HK-2 (cell line): ENCODE measurements around the gene REV3L.
"Not testable (repeated sequence)": the region's sequence is repeated elsewhere in the genome, so short reads cannot be mapped to it uniquely, and the experiment has no call there.

Experiments
- DNase-seq: peaks from one replicate; pipeline ENCODE4 v3.0.0-alpha.2; 2018; ENCODE audit not compliant: unreplicated experiment

REV3L gene

DNA sequence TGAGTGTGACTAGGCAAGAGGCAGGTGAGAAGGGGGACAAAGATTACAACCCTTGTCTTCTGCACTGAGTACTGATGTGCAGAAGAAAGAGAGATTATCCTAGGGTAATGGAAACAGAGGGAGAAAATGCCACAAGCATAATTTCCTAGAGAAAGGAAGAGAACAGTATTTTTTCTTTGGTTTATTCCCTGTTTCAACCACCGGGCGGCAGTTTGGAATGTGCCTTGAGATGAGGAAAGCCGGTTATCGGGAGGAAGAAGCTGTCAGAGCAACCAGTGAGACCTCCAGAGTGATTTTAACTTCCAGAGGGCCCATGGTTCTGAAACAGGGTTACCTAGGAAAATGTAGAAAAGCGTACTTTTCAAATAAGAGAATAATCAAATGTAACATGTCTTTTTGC is 121.4 kb downstream of the REV3L start:
- peak; percentile 29 for DNase-seq

GRCh38 chr6:111358454-111358853 is 124.6 kb downstream of the REV3L start:
- no peak for DNase-seq

- no peak for DNase-seq
Measured at GRCh38 chr6:111357705-111358104, 125.3 kb downstream of the REV3L start.

- no peak for DNase-seq
Measured at GRCh38 chr6:111356551-111356950, 126.5 kb downstream of the REV3L start.

- no peak for DNase-seq
Measured at GRCh38 chr6:111354758-111355555, 128.1 kb downstream of the REV3L start.

DNA sequence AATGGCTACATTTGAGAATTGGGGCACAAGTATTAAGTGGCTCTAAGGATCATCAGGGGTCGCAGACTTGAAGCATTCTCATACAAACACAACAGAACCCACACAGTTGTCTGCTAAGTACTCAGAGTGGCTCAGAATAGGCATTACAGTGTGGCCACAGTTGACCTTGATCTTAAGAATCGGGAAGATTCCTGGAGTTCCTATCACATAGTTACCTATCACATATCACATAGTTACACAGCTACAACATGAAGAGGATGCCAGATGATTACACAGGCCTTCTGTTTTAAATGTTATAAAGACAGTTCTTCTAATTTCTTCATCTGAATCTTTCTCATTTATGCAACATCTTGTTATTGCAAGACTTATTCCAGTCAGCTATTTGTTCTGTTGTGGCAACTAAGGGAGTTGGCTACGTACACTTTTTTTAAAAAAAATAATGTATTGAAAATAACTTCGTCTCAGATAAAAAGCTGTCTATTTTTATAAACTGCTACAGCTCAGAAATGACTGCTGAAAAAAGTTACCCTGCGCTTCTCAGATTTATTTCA is 129.0 kb downstream of the REV3L start:
- DNase-seq: no peak

DNA sequence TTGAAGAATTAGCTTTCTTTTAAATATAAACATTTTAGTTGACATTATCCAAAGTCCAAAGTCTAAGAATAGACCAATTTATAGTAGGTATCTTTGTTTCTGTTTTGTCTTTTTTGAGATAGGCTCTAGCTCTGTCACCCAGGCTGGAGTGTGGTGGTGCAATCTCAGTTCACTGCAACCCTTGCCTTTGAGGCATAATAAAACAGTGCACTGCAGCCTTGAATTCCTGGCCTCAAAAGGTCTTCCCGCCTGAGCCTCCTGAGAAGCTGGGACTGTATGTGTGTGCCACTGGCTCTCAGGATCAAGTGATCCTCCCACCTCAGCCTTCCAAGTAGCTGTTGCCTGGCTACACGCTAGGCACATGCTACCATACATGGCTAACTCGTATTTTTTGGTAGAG is 135.4 kb downstream of the REV3L start:
- DNase-seq: no peak

DNA sequence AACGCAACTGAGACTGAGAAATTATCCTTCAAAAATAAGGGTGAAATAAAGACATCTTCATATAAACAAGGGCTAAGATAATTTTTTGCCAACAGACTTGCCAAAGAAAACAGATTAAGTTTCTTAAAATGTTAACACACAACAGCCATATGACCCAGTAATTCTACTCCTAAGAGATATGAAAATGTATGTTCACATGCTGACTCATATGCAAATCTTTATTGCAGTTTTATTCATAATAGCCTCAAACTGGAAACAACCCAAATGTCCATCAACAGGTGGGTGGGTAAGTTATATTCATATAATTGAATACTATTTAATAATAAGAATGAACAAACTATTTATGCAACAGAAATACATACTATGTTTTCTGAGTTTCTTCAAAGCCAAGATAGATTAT is 140.1 kb downstream of the REV3L start:
- no peak for DNase-seq

GRCh38 chr6:111339294-111339693 is 143.7 kb downstream of the REV3L start:
- DNase-seq: no peak

DNA sequence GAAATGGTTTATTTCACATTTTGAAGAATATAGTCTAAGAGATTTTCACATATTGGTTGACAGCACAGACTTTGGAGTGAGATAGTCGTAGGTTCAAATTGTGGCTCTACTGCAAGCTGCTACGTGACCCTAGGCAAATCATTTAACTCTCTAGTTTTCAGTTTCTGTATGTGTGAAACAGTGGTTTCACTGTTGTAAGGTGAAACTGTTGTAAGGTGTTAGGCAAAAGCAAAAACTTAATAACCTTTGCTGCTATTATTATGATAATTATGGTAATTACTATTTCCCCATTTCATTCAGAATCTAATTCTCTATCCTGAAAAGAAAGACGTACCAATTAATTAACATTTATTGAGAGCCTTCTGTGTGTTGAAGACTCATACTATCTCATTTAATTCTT is 144.2 kb downstream of the REV3L start:
- no peak for DNase-seq

GRCh38 chr6:111337829-111338236 is 145.2 kb downstream of the REV3L start:
- DNase-seq: no peak

GRCh38 chr6:111329882-111330633 is 153.0 kb downstream of the REV3L start:
- no peak for DNase-seq

- no peak for DNase-seq
Measured at GRCh38 chr6:111326563-111326962, 156.5 kb downstream of the REV3L start.

DNA sequence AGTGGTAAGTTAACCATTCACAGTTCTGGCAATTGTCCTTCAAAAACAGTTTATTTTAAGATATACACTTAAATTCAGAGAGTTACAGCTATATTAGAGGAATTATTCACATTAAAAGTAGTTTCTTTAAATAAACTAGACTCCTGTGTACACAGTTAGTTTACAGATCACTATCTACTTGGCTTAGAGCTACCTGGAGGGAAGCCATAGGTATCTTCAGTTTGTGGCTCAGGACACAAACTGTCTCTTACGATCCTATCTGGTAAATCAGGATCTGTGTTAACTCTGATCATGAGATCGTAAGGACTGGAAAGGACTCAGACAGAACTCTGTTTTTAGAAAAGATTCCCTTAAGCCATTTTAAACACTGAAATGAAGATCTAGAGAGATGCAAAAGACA is 160.9 kb downstream of the REV3L start:
- DNase-seq: no peak

GRCh38 chr6:111307950-111308349 is 175.1 kb downstream of the REV3L start:
- DNase-seq: not testable (repeated sequence)

DNA sequence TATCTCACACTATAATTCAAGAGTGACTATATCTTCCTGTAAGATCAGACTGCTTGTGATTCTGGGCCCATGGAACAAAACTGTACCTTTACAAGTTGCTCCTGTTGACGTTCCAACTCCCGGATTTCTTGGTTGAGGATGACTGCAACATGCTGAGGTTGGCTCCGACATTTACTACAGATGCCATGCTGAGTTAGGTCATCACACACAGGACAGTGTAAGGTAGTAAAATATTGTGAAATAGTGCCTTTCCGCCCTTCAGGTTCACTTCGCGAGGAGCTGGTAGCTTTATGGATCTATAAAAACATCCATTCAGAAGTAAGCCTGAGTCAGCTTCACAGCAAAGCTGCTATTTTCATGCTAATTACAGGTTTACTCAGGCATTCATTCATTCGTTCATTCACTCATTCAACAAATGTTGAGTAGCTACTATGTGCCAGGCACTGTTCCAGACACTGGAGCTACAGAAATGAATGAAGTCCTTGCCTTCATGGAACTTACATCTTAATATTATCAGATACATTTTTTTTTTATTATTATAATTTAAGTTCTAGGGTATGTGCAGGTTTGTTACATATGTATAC is 175.7 kb downstream of the REV3L start:
- no peak for DNase-seq

DNA sequence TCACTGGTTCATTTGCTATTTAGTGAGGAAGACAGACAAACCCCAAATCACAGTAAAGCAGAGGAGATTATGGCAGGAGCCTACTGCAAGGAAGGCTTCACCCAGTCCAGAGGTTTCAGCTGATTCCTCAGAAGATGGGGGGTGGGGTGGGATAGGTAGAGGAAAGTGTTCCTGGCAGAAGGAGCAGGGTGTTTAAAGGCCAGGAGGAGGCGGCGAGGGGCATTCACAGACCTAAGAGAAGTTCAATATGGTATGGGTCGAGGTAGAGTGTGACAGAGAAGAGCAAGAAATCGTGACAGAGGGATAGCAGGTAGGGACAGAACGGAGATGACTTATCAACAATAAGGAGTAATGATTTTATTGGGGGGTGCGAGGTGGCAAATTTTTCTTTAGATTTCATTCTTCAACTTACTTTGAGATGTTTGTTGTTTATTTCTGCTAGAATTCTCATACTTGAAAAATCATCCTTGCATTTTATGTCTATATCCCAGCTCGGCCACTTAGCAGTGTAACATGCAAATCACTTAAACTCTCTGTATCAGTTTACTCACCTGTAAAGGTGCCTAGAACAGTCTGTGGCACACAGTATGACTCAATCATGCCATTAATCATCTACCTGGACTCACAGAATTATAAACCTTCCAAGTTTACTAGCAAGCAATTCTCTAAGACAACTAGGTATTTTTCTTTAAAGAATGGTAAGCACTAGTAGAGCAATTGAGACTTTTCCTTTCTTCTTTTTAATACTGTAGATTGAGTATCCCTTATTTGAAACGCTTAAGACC is 176.7 kb downstream of the REV3L start:
- no peak for DNase-seq

DNA sequence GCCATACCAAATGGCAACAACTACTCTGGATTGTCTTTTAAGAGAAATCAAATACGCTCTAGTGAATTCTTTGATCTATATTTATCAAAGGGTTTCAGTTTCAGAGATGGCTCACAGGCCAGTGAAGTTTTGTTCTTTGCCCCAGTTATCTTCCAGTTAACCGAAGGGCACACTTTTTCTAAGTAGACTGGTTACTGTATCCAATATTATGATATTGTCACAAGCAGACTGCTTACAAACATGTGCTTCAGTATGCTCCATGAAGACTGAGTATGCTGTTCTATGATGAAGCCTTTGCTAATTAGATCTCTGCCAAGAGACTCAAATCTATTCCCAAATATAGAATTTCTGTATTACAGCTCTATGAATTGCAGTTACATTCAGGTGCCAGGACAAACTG is 181.1 kb downstream of the REV3L start:
- no peak for DNase-seq

DNA sequence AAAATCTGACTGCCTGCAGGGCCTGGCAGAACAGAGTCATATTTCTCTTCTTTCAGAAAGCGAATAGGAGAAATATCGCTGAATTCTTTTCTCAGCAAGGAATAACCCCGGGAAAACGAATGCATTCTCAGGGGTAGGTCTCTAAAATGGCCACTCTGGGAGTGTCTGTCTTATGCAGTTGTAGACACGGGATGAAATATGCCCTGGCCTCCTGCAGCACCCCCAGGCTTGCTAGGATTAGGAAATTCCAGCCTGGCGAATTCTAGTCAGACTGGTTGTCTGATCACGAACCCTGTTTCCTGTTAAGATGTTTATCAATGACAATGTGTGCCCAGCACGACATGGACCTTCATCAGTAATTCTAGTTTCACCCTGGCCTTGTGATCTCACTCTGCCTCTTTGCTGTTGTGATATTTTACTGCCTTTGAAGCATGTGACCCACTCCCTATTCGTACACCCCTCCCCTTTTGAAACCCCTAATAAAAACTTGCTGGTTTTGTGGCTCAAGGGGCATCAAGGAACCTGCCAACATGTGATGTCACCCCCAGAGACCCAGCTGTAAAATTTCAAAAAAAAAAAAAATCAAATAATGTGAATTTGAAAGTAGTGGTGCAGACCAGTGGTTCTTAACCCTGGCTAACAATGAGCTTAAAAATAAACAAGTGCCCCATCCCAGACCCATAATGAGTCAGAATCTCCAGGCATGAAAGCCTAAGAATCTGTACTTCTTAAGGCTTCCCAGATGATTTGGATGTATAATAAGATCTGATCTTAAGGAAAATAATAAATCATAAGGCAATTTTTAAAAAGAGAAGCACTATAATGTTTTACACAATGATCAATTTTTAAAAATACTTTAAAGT is 181.8 kb downstream of the REV3L start:
- not testable (repeated sequence) for DNase-seq

GRCh38 chr6:111297776-111298175 is 185.2 kb downstream of the REV3L start:
- DNase-seq: no peak
